HG03196 (cell line): ENCODE measurements around the gene AEBP1.

Source experiments
- ATAC-seq: cut with Tn5 transposase; IDR thresholded peaks from one replicate; pipeline ENCODE4 v1.9.1; 2021; ENCODE audit not compliant: unreplicated experiment

AEBP1 gene

DNA sequence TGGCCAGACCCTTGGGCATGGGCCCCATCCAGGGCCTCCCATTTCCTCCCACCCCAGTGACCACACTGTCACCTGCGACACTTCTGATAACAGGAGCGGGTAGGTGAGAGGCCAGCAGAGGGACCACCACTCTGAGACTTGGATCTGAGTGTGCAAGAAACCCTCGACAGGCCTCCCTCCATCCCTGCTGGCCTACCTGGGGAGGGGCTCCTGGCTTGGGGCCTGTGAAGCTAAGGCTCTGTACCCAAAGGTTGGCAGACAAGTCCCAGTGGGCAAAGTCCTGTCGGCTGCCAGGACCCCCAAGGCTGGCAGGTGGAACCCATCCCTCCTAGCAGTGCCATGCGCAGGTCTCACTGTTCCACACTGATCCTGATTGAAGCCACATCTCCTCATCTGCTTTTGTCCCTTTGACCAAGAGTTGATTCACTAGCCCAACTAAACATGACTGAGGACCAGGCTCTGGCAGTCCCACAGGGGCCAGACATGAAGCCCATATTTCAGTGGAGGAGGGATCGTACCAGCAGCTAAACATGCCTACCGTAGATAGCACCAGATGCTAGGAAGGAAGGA, 37.6 kb upstream of the AEBP1 start:
- no peak for ATAC-seq

DNA sequence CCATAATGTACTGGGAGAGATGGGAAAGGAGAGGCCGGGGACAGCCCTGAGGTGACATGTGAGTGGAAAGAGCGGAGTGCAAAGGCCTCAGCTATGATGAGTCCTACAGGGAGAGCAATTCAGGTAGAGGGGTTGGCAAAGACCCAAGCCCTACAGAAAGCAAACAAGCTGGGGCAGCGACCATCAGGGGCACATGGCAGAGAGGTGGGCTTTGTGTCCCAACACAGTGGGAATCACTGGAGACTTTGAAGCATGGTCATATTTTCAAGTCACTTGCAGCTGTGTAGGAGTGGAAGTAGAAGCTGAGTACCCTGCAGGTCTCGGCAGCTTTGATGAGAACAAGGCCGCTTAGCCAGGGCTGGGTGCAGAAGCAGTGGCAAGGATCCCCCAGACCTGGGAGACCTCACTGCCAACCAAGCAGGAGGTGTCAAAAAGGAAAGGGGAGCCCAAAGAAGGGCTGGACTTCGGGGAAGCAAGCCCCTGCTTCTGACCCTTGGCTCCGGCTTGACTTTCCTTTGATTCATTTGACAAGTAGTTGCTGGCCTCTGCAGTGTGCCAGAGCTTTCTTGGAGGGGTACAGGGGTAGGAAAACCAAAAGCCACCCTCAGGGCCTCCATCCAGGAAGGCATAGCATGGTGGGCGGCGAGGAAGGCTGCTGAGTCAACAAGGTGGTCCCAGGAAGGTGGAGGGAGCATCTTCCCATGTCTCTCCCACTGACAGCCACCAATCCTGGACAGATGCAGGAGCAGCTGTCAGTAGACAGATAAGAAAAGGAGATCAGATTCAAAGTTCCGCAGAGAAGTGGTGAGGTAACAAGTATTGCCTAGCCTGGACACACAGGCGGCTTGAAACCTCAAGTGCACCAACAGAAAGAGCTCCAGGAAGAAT, 36.8 kb upstream of the AEBP1 start:
- no peak for ATAC-seq

DNA sequence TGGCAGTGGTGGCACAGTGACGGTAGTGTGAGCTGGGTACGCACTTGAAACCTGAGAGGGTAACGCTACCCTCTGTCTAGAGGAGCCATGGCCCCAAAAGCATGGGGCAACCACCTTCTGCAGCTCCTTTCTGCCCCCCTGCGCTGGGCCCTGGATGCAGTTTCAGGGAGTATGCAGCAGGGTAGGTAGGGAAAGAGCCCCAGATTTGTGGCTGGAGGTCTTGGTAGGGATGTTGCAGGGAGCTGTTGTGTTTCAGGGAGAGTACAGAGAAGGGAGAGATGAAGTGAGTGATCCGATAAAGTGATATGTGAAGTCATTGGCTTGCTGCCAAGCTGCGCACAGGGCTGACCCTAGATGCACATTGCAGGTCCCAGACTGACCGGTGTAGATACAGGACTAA, 36.1 kb upstream of the AEBP1 start:
- no peak for ATAC-seq

- ATAC-seq: no peak
Measured at GRCh38 chr7:44071726-44072363, 32.3 kb upstream of the AEBP1 start.

DNA sequence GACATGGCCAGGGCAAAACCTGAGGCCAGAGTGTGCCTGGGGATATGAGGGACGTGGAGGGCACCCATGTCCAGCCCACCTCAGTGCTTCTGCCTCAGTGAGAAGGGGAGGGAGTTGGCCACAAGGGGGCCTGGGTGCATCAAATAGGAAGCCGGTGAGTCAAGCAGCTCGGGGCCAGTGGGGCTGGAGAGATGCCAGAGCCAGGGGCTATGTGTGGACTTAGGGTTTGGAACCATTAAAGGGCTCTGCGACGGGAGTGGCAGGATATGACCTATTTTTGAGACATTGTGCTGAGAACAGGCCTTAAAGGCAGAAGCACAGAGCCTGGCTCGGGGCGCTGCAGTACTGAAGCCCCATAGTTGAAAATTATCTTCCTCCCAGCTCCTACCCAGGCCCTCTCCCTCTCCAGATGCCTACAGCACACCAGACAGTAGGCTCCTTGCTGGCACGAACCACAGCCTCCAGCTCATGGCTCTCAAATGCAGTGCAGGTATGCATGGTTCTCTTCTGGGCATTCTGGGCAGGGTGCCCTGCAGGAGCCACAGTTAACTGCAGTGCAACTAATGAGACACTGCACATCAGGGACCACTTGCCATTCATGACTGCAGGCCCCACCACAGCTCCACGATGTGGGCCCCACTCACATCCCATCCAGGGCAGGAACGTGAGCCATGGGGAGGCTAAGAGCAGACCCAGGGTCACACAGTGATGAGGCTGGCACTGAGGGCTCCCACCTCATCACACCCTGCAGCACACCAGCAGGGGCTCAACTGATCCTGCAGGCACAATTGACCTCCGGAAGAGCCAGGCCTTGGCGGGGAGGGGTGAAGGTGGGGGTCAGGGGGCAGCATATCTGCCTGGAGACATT, 31.5 kb upstream of the AEBP1 start:
- ATAC-seq: no peak

GRCh38 chr7:44073664-44074348, 30.3 kb upstream of the AEBP1 start:
- ATAC-seq: peak; percentile 42

DNA sequence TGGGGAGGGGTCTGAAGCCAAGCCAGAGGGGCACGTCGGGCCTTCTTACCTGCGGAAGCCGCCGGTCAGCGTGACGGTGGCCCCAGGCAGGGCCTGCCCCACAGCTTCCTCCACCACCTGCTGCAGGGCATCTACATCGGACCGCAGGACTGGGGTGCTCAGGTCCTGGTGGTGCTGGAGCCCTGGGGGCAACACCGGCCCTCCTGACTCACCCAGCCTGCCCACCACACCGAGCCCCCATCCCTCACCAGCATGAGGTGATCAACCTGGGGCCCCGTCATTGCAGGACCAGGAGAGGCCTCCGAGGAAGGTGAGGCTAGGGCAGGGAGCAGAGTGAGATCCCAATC, 29.8 kb upstream of the AEBP1 start:
- ATAC-seq: no peak

GRCh38 chr7:44075296-44076075, 28.7 kb upstream of the AEBP1 start:
- ATAC-seq: no peak

DNA sequence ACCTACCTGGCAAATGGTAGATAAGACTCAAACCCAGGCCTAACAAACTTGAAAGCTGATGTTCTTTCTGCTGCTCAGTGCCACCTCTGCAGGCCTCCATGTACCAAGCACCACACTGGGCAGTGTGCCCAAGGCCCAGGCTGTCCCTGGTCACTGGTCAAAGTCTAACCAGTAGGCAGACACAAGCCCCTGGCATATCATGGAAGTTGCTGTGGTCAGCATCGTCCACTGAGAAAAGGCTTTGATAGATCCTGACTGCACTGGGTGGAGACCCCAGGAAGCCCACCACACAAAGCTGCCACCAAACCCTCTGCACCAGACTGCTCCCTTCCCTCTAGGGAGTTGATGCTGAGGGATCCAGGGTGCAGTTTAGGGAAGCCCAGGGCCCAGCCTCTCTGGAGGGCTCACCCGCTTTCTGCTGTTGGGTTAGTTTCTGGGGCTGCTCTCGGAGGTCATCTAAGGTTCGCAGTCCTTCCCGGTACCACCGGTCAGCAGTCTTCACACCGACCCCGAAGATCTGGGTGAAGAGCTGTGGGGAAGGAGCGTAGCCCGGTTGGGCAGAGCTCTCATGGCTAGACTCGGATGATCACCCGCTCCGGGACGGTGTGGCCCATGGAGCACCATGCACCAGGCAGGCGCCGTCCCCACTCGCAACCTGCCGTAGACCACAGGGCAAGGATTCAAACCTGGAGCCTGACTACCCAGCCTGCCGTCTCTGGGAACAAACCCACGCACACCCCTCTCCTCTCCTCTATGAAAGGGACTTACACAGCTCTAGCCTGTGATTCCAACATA, 27.8 kb upstream of the AEBP1 start:
- ATAC-seq: no peak

- no peak for ATAC-seq
Measured at GRCh38 chr7:44077061-44077460, 27.1 kb upstream of the AEBP1 start.

- ATAC-seq: no peak
Measured at GRCh38 chr7:44077681-44078091, 26.5 kb upstream of the AEBP1 start.

- no peak for ATAC-seq
Measured at GRCh38 chr7:44078521-44078920, 25.6 kb upstream of the AEBP1 start.

- no peak for ATAC-seq
Measured at GRCh38 chr7:44079331-44080021, 24.7 kb upstream of the AEBP1 start.

DNA sequence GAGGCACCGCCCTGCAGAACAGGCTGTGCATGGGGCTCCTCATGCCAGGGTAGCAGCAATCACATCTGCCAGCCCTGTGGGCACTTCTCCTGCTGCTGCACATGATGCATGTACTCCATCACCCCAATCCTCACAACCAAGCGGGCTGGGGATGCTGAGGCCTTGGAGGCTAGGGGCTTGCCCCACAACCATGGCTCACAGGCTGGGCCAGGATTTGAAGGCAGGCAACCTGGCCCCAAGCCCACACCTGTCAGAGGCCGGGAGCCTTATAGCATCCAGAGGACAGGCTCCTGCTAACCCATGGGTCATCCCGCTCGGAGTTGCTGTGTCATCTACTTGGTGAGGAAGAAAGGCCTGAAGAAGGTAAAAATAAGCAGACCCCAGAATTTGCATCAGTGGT, 24.0 kb upstream of the AEBP1 start:
- no peak for ATAC-seq

GRCh38 chr7:44080686-44081265, 23.4 kb upstream of the AEBP1 start:
- no peak for ATAC-seq

- no peak for ATAC-seq
Measured at GRCh38 chr7:44081266-44081748, 22.8 kb upstream of the AEBP1 start.

GRCh38 chr7:44082541-44083207, 21.5 kb upstream of the AEBP1 start:
- peak; percentile 87 for ATAC-seq
